Stimulated activated CD8-positive, alpha-beta memory T cell treated with anti-CD3 and anti-CD28 coated beads, Interleukin-4, amount 100 ng/mL, for 4 hours (primary cell): Measurements from ENCODE around the gene LCN12.
"Not testable (repeated sequence)": the region's sequence is repeated elsewhere in the genome, so short reads cannot be mapped to it uniquely, and the experiment has no call there.

Source experiments
- DNase-seq, 2 donors: peaks; one replicate each; pipeline ENCODE4 v3.0.0-alpha.2; 2020; ENCODE audit warnings: low read depth in 2 of 2, low spot score in 1 of 2

Gene LCN12

GRCh38 chr9:136985853-136986252 lies 33.8 kb downstream of the LCN12 start:
- DNase-seq: no peak

DNA sequence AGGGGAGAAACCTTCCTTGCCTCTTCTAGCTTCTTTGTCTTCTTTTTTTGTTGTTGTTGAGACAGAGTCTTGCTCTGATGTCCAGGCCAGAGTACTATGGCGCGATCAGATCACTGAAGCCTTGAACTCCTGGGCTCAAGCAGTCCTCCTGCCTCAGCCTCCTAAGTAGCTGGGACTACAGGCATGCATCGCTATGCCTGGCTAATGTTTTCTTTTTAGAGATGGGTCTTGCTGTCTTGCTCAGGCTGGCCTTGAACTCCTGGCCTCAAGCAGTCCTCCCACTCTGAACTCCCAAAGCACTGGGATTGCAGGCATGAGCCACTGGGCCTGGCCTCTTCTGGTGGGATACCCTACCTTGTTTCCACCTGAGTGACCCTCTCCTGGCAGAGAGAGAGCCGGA lies 36.8 kb downstream of the LCN12 start:
- no peak for DNase-seq

DNA sequence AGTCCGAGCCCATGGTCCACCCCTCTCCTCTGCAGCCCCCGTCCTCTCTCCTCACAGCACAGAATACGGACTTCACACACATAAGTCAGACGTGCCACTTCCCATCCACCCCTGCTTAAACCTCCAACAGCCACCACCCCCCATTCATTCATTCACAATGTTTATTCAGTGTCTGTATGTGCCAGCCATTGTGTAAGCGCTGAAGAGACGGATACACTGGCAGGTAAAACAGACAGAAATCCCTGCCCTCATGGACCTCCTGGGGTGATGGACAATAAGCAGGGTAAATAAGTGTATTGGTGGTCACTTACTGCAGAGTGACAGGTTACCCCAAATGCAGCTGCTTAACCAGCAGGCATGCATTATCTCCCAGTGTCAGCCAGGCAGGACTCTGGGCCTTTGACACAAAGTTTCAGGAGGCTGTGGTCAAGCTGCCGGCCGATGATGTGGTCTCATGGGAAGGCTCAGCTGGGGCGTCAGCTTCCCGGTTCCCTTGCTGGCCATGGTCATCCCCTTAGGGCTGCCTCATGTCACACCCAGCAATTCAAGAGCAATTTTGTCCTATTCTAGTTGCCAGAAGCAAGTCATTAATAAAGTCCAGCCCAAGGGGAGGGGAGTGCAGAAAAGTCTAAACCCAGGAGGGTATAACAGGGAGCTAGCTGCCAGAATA lies 38.3 kb downstream of the LCN12 start:
- no peak for DNase-seq

GRCh38 chr9:136991993-136992818 lies 40.1 kb downstream of the LCN12 start, which contains the start of gene PAXX:
TSS of gene PAXX (plus strand) at chr9:136992422. CDS start at chr9:136992444, 22 bp downstream.
- peak; percentile 82 to 87 for DNase-seq

DNA sequence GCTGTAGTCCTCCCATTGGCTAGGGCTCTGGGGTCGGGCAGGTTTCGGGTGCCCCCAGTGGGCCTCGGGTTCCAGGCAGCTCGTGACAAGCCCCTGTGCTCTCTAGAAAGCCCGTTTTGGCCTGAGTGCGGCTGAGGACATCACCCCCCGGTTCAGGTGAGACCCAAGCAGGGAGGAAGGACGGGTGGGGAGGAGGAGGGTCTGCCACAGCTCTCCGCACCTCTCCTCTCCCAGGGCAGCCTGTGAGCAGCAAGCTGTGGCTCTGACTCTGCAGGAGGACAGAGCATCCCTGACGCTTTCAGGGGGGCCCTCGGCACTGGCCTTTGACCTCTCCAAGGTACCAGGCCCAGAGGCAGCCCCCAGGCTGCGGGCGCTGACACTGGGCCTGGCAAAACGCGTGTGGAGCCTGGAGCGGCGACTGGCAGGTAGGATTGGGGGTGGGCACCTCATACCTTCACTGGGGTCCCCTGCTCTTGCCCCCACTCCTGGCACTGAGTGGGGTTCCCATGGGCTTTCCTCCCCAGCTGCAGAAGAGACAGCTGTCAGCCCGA lies 40.8 kb downstream of the LCN12 start:
- no peak for DNase-seq

DNA sequence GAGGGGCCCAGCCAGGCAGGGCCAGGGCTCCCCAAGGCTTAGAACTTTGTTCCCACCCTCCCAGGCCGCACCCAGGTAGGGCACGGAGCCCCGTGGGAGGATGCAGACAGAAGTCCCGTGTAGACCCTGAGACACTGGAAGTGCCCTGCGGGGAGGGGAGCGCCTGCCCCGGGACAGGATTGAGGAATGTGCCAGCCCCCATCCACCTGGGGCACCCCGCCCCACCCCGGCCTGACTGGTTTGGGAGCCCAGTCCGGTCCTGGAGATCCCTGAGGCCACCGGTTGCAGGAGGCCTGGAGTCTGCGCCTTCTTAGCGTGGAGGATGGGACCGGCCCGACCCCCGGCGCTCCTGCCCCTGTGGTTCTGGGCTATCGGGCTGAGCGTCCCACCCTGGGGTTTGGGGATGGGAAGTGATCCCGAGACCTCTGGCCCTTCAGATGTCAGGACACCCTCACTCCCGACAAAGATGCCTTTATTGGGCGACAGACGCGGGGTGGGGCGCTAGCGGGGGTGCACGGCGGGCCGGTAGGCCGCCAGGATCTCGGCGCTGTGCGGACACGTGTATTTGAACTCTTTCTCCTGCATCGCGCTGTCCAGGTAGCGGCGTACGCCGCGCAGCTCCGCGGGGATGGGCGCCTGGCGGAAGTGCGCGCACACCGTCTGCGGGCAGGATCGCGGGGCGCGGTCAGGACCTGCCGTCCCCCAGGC lies 42.3 kb downstream of the LCN12 start:
- DNase-seq: no peak

- no peak for DNase-seq
These were observed 42.8 kb downstream of the LCN12 start for GRCh38 chr9:136994888-136995230.

- no peak for DNase-seq
These were observed 43.3 kb downstream of the LCN12 start for GRCh38 chr9:136995362-136995761.

GRCh38 chr9:136995772-136996311 lies 43.8 kb downstream of the LCN12 start:
- DNase-seq: no peak

DNA sequence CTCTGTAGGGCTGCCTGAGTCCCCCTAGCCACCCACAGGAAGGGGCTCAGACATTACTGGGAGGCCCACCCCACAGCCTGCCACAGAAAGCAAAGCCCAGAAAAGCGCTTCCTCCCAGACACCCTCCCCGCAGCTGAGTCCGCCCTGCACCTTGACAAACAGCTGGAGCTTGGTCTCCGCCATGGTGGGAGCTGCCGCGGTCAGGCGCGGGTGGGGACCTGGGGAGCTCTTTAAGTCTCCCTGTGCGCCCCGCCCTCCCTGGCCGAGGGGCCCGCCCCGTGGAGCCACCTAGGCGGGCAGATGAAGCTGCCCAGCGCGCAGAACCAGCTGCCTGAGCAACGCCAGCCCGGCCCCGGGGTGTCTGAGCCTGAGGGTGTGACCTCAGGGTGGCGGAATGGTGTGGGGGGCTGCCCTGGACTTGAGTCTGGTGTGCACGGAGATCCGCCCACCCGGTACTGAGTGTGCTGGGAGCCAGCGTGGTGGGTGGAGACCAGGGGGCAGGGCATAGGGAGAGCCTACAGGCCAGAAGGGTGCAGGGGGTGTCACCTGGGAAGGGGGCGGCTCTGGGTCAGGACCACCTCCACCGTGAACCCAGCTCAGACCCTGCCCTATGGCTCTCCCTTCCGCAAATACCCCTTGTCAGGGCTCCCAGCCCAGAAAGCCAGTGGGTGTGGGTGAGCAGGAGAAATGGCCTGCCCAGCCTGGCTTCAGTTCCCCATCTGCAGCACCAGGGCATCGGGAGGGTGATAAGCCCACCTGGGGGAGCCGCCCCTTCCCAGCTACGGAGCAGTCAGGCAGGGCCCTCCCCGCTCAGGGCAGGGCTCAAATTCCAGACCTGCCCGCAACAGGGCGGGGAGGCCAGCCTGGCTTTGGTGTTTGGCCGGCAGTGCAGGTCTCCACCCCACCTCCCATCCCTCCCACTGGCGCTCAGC lies 44.6 kb downstream of the LCN12 start, which contains the start of gene CLIC3:
Gene CLIC3, minus strand, starts transcription at position 208 of the 932 bp plus-strand sequence. Its CDS starts 25 bp downstream, at position 183.
- DNase-seq: peak in 1 of 2 donors; percentile 42

DNA sequence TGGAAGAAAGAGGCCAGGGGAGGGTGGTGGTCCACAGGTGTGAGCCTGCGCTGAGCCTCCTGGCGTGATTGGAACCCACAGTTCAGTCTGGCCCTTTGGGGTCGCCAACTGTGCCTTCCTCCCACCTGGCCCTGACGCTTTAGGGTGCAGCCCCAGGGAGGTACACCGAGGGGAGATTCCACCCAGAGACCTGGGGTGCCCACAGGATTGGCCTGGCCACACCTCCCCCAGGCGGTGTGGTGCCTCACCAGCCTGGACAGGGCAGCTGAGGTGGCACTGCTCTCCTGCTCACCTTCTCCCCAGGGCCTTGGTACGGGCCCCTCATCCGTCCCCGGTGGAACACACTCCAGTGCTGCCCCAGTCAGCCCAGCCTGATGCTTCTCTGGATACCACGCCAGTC lies 45.3 kb downstream of the LCN12 start:
- DNase-seq: no peak

DNA sequence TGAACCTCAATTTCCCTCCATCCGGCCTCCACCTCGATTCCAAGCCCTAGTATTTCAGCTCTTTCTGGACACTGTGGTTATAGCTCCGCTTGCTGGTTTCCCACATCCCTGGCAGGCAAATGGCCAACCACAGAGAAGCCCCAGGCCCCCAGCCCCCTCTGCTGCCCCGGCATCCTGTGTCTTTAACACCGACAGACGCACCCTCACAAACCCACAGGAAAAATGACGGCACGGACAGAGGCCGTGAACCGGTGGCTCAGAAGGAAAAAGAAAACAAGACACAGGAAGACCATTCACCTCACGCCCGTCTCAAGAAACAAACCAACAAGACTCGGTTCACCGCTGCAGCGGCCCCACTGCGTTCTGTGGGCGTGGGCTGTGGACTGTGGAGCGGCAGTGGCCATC lies 45.8 kb downstream of the LCN12 start:
- DNase-seq: no peak

- no peak for DNase-seq
These were observed 48.3 kb downstream of the LCN12 start for GRCh38 chr9:137000177-137000930.

GRCh38 chr9:137001857-137002645 lies 50.0 kb downstream of the LCN12 start:
- no peak for DNase-seq

- no peak for DNase-seq
These were observed 50.6 kb downstream of the LCN12 start for GRCh38 chr9:137002646-137003041.

- not testable (repeated sequence) for DNase-seq
These were observed 52.2 kb downstream of the LCN12 start for GRCh38 chr9:137004285-137004684.
